ENCODE data around the gene TDP2.
A peak's percentile ranks its signal among the peaks of the same experiment; 100 is the strongest.
"Not testable (repeated sequence)": the region's sequence is repeated elsewhere in the genome, so short reads cannot be mapped to it uniquely, and the experiment has no call there.

TDP2 gene

GRCh38 chr6:24692415-24692814 is 25.7 kb upstream of the TDP2 start:
- ATAC-seq (replicated peaks; ENCODE audit: extremely low read depth, poor library complexity, severe bottlenecking) (no peak), DNase-seq (ENCODE audit: low spot score in 2 of 2) (no peak)
- H3K36me3 Mint-ChIP-seq (ENCODE audit: insufficient read depth), result peaks cover 10% of the 10 kb centered on the region
- H3K27ac Mint-ChIP-seq (ENCODE audit: low read depth), result no peak overlapping the region
- no peak overlapping the region for H3K4me3 Mint-ChIP-seq
- no peaks in the 10 kb centered on the region for H3K9me3 Mint-ChIP-seq
- no peaks in the 10 kb centered on the region for H3K27me3 Mint-ChIP-seq
- H3K4me1 Mint-ChIP-seq, result peaks cover 12% of the 10 kb centered on the region

- no peak for DNase-seq (ENCODE audit: low spot score in 2 of 2)
- no peak overlapping the region for H3K27ac Mint-ChIP-seq (ENCODE audit: low read depth)
- ATAC-seq (replicated peaks; ENCODE audit: extremely low read depth, poor library complexity, severe bottlenecking), result no peak
- H3K9me3 Mint-ChIP-seq, result no peaks in the 10 kb centered on the region
- H3K4me1 Mint-ChIP-seq, result peaks cover 12% of the 10 kb centered on the region
- H3K27me3 Mint-ChIP-seq, result no peaks in the 10 kb centered on the region
- H3K4me3 Mint-ChIP-seq, result no peak overlapping the region
- peaks cover 12% of the 10 kb centered on the region for H3K36me3 Mint-ChIP-seq (ENCODE audit: insufficient read depth)
These were observed 25.3 kb upstream of the TDP2 start for GRCh38 chr6:24692003-24692402.

- Mint-ChIP-seq H3K27ac (ENCODE audit: low read depth) (no peak overlapping the region), H3K9me3 (no peaks in the 10 kb centered on the region), H3K36me3 (ENCODE audit: insufficient read depth) (peaks cover 12% of the 10 kb centered on the region), H3K27me3 (no peaks in the 10 kb centered on the region), H3K4me3 (no peak overlapping the region), H3K4me1 (peaks cover 12% of the 10 kb centered on the region)
- ATAC-seq (replicated peaks; ENCODE audit: extremely low read depth, poor library complexity, severe bottlenecking), result no peak
- DNase-seq (ENCODE audit: low spot score in 2 of 2), result no peak
These were observed 24.9 kb upstream of the TDP2 start for GRCh38 chr6:24691550-24691949.

GRCh38 chr6:24690593-24690992 is 23.9 kb upstream of the TDP2 start:
- DNase-seq (ENCODE audit: low spot score in 2 of 2) (no peak), ATAC-seq (replicated peaks; ENCODE audit: extremely low read depth, poor library complexity, severe bottlenecking) (no peak)
- peaks cover 10% of the 10 kb centered on the region for H3K36me3 Mint-ChIP-seq (ENCODE audit: insufficient read depth)
- no peaks in the 10 kb centered on the region for H3K27me3 Mint-ChIP-seq
- H3K4me3 Mint-ChIP-seq, result no peak overlapping the region
- H3K27ac Mint-ChIP-seq (ENCODE audit: low read depth), result peak overlapping the region; percentile 3
- H3K9me3 Mint-ChIP-seq, result no peaks in the 10 kb centered on the region
- peaks cover 10% of the 10 kb centered on the region for H3K4me1 Mint-ChIP-seq

GRCh38 chr6:24689964-24690363 is 23.3 kb upstream of the TDP2 start:
- DNase-seq (ENCODE audit: low spot score in 2 of 2) (no peak), ATAC-seq (replicated peaks; ENCODE audit: extremely low read depth, poor library complexity, severe bottlenecking) (no peak)
- no peaks in the 10 kb centered on the region for H3K27me3 Mint-ChIP-seq
- peaks cover 6% of the 10 kb centered on the region for H3K36me3 Mint-ChIP-seq (ENCODE audit: insufficient read depth)
- H3K9me3 Mint-ChIP-seq, result no peaks in the 10 kb centered on the region
- H3K4me3 Mint-ChIP-seq, result no peak overlapping the region
- no peak overlapping the region for H3K27ac Mint-ChIP-seq (ENCODE audit: low read depth)
- peaks cover 5% of the 10 kb centered on the region for H3K4me1 Mint-ChIP-seq

- Mint-ChIP-seq H3K36me3 (ENCODE audit: insufficient read depth) (peaks cover 4% of the 10 kb centered on the region), H3K4me1 (no peaks in the 10 kb centered on the region), H3K4me3 (no peak overlapping the region), H3K27ac (ENCODE audit: low read depth) (no peak overlapping the region), H3K9me3 (no peaks in the 10 kb centered on the region), H3K27me3 (no peaks in the 10 kb centered on the region)
- DNase-seq (ENCODE audit: low spot score in 2 of 2) (no peak), ATAC-seq (replicated peaks; ENCODE audit: extremely low read depth, poor library complexity, severe bottlenecking) (no peak)
These were observed 20.2 kb upstream of the TDP2 start for GRCh38 chr6:24686946-24687345.

- no peaks in the 10 kb centered on the region for H3K27me3 Mint-ChIP-seq
- H3K27ac Mint-ChIP-seq (ENCODE audit: low read depth), result no peak overlapping the region
- no peaks in the 10 kb centered on the region for H3K9me3 Mint-ChIP-seq
- ATAC-seq (replicated peaks; ENCODE audit: extremely low read depth, poor library complexity, severe bottlenecking), result no peak
- no peak overlapping the region for H3K4me3 Mint-ChIP-seq
- H3K4me1 Mint-ChIP-seq, result no peaks in the 10 kb centered on the region
- peaks cover 4% of the 10 kb centered on the region for H3K36me3 Mint-ChIP-seq (ENCODE audit: insufficient read depth)
- DNase-seq (ENCODE audit: low spot score in 2 of 2), result no peak
These were observed 19.7 kb upstream of the TDP2 start for GRCh38 chr6:24686408-24686807.

GRCh38 chr6:24683297-24684296 is 16.9 kb upstream of the TDP2 start:
- Mint-ChIP-seq H3K4me1 (no peaks in the 10 kb centered on the region), H3K36me3 (ENCODE audit: insufficient read depth) (peaks cover 2% of the 10 kb centered on the region), H3K4me3 (no peak overlapping the region), H3K27me3 (no peaks in the 10 kb centered on the region), H3K27ac (ENCODE audit: low read depth) (no peak overlapping the region), H3K9me3 (no peaks in the 10 kb centered on the region)
- ATAC-seq (replicated peaks; ENCODE audit: extremely low read depth, poor library complexity, severe bottlenecking), result no peak
- DNase-seq (ENCODE audit: low spot score in 2 of 2), result no peak

- Mint-ChIP-seq H3K9me3 (no peaks in the 10 kb centered on the region), H3K27ac (ENCODE audit: low read depth) (no peak overlapping the region), H3K4me3 (no peak overlapping the region), H3K36me3 (ENCODE audit: insufficient read depth) (no peaks in the 10 kb centered on the region), H3K27me3 (no peaks in the 10 kb centered on the region), H3K4me1 (peaks cover 4% of the 10 kb centered on the region)
- no peak for ATAC-seq (replicated peaks; ENCODE audit: extremely low read depth, poor library complexity, severe bottlenecking)
- no peak for DNase-seq (ENCODE audit: low spot score in 2 of 2)
These were observed 13.9 kb upstream of the TDP2 start for GRCh38 chr6:24680582-24680981.

- H3K4me3 Mint-ChIP-seq; H3K9me3 Mint-ChIP-seq; H3K4me1 Mint-ChIP-seq; DNase-seq (ENCODE audit: low spot score in 2 of 2); H3K27me3 Mint-ChIP-seq; H3K36me3 Mint-ChIP-seq (ENCODE audit: insufficient read depth); H3K27ac Mint-ChIP-seq (ENCODE audit: low read depth); ATAC-seq (replicated peaks; ENCODE audit: extremely low read depth, poor library complexity, severe bottlenecking): not testable (repeated sequence)
These were observed 12.2 kb upstream of the TDP2 start for GRCh38 chr6:24678792-24679352.

GRCh38 chr6:24673625-24674024 is 6.9 kb upstream of the TDP2 start:
- Mint-ChIP-seq H3K9me3 (no peaks in the 10 kb centered on the region), H3K27me3 (no peaks in the 10 kb centered on the region), H3K27ac (ENCODE audit: low read depth) (no peak overlapping the region), H3K36me3 (ENCODE audit: insufficient read depth) (peaks cover 2% of the 10 kb centered on the region), H3K4me1 (peaks cover 9% of the 10 kb centered on the region), H3K4me3 (no peak overlapping the region)
- ATAC-seq (replicated peaks; ENCODE audit: extremely low read depth, poor library complexity, severe bottlenecking), result no peak
- DNase-seq (ENCODE audit: low spot score in 2 of 2), result no peak

- no peak overlapping the region for H3K27ac Mint-ChIP-seq (ENCODE audit: low read depth)
- no peaks in the 10 kb centered on the region for H3K27me3 Mint-ChIP-seq
- DNase-seq (ENCODE audit: low spot score in 2 of 2) (no peak), ATAC-seq (replicated peaks; ENCODE audit: extremely low read depth, poor library complexity, severe bottlenecking) (no peak)
- H3K4me3 Mint-ChIP-seq, result no peak overlapping the region
- peaks cover 3% of the 10 kb centered on the region for H3K36me3 Mint-ChIP-seq (ENCODE audit: insufficient read depth)
- H3K4me1 Mint-ChIP-seq, result peaks cover 15% of the 10 kb centered on the region
- no peaks in the 10 kb centered on the region for H3K9me3 Mint-ChIP-seq
These were observed 6.0 kb upstream of the TDP2 start for GRCh38 chr6:24672620-24673182.

- H3K27ac Mint-ChIP-seq (ENCODE audit: low read depth); DNase-seq (ENCODE audit: low spot score in 2 of 2); H3K27me3 Mint-ChIP-seq; ATAC-seq (replicated peaks; ENCODE audit: extremely low read depth, poor library complexity, severe bottlenecking); H3K4me3 Mint-ChIP-seq; H3K9me3 Mint-ChIP-seq: not testable (repeated sequence)
- Mint-ChIP-seq H3K4me1 (peaks cover 26% of the 10 kb centered on the region), H3K36me3 (ENCODE audit: insufficient read depth) (peaks cover 18% of the 10 kb centered on the region)
These were observed 4.4 kb upstream of the TDP2 start for GRCh38 chr6:24671077-24671476.
